HL-60 (cell line): ENCODE measurements around the gene CLCN7.

Experiments
- DNase-seq, 2 experiments: peaks; one replicate each; pipeline ENCODE4 v3.0.0-alpha.2; 2010 to 2020; ENCODE audit warnings: low read depth in 1 of 2, low spot score in 1 of 2
- H3K27ac ChIP-seq: fragments of 250-450 bp; sonication (Bioruptor Pico); replicated peaks from 2 replicates; pipeline ENCODE4 v1.5.1; 2020; ENCODE audit warnings: mild to moderate bottlenecking, moderate library complexity
- H3K27me3 ChIP-seq: fragments of 250-450 bp; sonication (Bioruptor Pico); 2 replicates; pipeline ENCODE4 v1.5.1; 2021; ENCODE audit warnings: mild to moderate bottlenecking, moderate library complexity; ENCODE audit not compliant: insufficient read depth, poor library complexity, severe bottlenecking
- H3K4me3 ChIP-seq: replicated peaks from 2 replicates; pipeline ENCODE4 v1.5.1; 2011; ENCODE audit warnings: mild to moderate bottlenecking, control low read depth, low read length; ENCODE audit not compliant: insufficient read depth
- CTCF ChIP-seq: IDR thresholded peaks from one replicate; pipeline ENCODE4 v1.5.1; 2011; ENCODE audit warnings: low read length, control low read depth, inconsistent platforms; ENCODE audit not compliant: insufficient read depth
- GABPA ChIP-seq: IDR thresholded peaks from 2 replicates; pipeline ENCODE4 v1.6.1; 2012; ENCODE audit warnings: low read depth
- POLR2AphosphoS5 ChIP-seq: IDR thresholded peaks from 2 replicates; pipeline ENCODE4 v1.6.1; 2012; ENCODE audit warnings: low read depth
- REST ChIP-seq: IDR thresholded peaks from 2 replicates; pipeline ENCODE4 v1.6.1; 2012; ENCODE audit warnings: low read depth; ENCODE audit not compliant: insufficient replicate concordance
- SPI1 ChIP-seq: IDR thresholded peaks from 2 replicates; pipeline ENCODE4 v1.6.1; 2012; ENCODE audit warnings: low read depth, mild to moderate bottlenecking, borderline replicate concordance

The CLCN7 gene

GRCh38 chr16:1510272-1510671 lies 35.4 kb upstream of the CLCN7 start:
- H3K27me3 ChIP-seq, result no peaks in the 10 kb centered on the region
- DNase-seq, result no peak
- H3K27ac ChIP-seq, result no peak overlapping the region
- no peak overlapping the region for H3K4me3 ChIP-seq
- TF ChIP-seq CTCF, result no peak
- no peak for TF ChIP-seq SPI1
- no peak for TF ChIP-seq REST
- TF ChIP-seq POLR2AphosphoS5, result no peak
- no peak for TF ChIP-seq GABPA

DNA sequence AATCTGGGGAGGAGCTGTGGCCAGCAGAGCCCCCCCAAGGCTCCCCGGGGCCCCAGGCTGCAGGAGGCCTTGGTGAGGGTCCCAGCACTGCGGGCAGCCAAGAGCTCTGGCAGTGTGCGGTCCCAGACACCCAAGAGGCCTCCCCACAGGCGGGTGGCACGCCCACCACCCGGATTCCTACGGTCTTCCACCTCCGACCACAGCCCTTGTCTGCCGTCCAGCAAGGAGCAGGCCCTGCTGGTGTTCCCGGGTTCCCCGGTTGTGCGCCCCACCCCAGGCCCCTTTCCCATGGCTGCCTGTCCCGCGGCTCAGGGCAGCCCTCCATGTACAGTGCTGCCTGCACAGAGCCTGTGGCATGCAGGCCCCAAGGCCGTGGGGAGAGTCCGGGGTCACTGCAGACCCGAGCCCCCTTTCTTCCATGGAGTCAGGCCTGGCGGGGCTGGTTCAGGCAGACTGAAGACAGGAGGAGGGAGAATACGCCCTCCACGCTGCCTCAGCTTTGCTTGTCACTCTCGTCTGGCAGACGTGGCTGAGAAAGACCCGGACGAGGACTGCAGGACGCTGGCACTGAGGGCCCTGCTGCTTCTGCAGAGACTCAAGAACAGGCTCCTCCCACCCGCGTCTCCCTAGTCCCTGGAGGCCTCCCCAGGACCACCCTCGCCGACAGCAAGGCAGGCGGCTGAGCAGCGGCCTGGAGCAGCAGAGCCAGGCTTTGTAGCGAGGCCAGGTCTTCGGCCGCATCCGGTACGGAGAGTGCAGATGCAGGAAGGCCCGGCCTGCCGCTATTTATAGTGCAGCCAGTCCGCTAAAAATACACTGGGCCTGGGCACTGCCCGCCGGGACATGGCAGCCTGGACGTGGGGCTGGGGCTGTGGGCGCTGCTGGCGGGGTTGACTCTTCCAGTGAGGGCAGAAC lies 34.7 kb upstream of the CLCN7 start:
- no peak for TF ChIP-seq SPI1
- no peak for TF ChIP-seq CTCF
- peak; percentile 18; the same call in 1 of the 2 replicates for TF ChIP-seq POLR2AphosphoS5
- no peak for TF ChIP-seq REST
- Histone ChIP-seq H3K4me3 (no peak overlapping the region), H3K27me3 (no peaks in the 10 kb centered on the region), H3K27ac (no peak overlapping the region)
- no peak for DNase-seq

DNA sequence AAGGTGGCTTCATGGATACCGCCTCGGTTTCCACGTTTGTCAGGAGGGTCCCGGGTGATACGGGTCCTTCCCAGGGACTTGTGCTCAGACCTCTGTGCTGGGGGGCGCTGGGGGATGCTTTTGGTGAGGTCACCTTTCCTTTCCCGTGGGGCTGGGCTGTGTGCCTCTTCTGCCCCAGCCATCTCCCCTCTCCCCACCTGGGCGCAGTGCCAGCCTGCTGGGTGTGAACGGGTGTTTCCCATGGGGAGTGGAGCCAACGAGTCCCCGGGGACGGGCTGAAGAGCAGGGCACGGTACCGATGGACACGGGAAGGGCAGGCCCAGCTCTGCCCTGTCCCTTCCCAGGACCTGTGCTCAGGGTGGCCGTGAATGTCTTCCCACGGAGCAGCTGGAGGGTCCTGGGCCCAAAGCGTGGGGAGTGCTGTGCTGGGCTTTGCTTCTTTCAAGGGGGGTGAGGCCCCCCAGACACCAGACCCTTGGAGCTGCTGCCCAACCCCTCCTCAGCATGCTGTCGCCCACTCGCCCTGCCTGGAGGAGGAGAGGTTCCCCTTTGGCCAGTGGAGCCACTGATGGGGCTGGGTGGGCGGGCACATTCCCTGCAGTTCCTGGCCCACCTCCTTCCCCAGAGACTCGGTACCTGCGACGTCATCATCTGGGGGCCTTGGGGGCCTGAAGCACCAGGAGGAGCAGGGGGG lies 33.8 kb upstream of the CLCN7 start:
- no peaks in the 10 kb centered on the region for H3K27me3 ChIP-seq
- no peak overlapping the region for H3K4me3 ChIP-seq
- TF ChIP-seq CTCF (no peak), GABPA (no peak), REST (no peak), SPI1 (no peak), POLR2AphosphoS5 (no peak)
- no peak overlapping the region for H3K27ac ChIP-seq
- no peak for DNase-seq
